ENCODE results near the gene IGSF21. TPM values are rescaled to one million over a fixed set of nuclear protein-coding genes. Genes with fewer than 3 reads are reported as not detected.

The IGSF21 gene
- total RNA-seq, 2 donors from 2014 or later: not detected

GRCh38 chr1:18104546-18105100 is 3.0 kb upstream of the IGSF21 start:
- H3K27ac Mint-ChIP-seq: no peak overlapping the region
- H3K4me3 Mint-ChIP-seq: no peak overlapping the region
- ATAC-seq (no peak), DNase-seq (ENCODE audit: low spot score) (no peak)
- peaks cover 5 to 9% of the 10 kb centered on the region in 2 donors for H3K4me1 Mint-ChIP-seq (ENCODE audit: low read depth in 2 of 2)
- H3K36me3 Mint-ChIP-seq: peaks cover 6% of the 10 kb centered on the region
- peaks cover 35 to 47% of the 10 kb centered on the region in 2 donors for H3K27me3 Mint-ChIP-seq
- H3K9me3 Mint-ChIP-seq: no peaks in the 10 kb centered on the region

DNA sequence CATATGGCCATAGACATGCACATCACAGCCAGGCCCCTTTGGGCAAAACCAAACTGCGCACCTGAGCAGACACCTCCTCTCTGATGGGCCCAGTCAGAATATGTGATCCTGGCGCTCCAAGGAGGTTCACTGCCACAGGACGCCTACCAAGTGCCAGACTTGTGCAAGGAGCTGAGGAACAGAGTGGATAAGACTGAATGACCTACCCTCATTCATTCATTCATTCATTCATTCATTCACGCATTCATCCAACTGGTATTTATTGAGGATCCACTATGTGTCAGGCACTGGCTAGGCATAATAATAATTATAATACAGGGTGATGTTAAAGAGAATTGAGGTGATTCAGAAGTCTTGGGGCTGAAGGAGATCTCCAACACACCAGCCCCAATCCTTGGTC is 2.4 kb upstream of the IGSF21 start:
- Mint-ChIP-seq H3K4me3 (no peak overlapping the region), H3K27ac (no peak overlapping the region), H3K27me3 (peaks cover 37 to 47% of the 10 kb centered on the region in 2 donors), H3K9me3 (no peaks in the 10 kb centered on the region), H3K36me3 (peaks cover 6% of the 10 kb centered on the region), H3K4me1 (ENCODE audit: low read depth in 2 of 2) (peaks cover 5 to 9% of the 10 kb centered on the region in 2 donors)
- DNase-seq (ENCODE audit: low spot score) (no peak), ATAC-seq (no peak)

GRCh38 chr1:18108299-18109057 is 880 bp downstream of the IGSF21 start:
- H3K4me3 Mint-ChIP-seq: no peak overlapping the region
- peaks cover 40 to 50% of the 10 kb centered on the region in 2 donors for H3K27me3 Mint-ChIP-seq
- H3K9me3 Mint-ChIP-seq: no peaks in the 10 kb centered on the region
- peaks cover 6% of the 10 kb centered on the region for H3K36me3 Mint-ChIP-seq
- no peak overlapping the region for H3K27ac Mint-ChIP-seq
- DNase-seq (ENCODE audit: low spot score): no peak
- no peak for ATAC-seq
- peaks cover 9 to 17% of the 10 kb centered on the region in 2 donors for H3K4me1 Mint-ChIP-seq (ENCODE audit: low read depth in 2 of 2)

- no peak overlapping the region for H3K27ac Mint-ChIP-seq
- H3K4me3 Mint-ChIP-seq: no peak overlapping the region
- DNase-seq (ENCODE audit: low spot score) (no peak), ATAC-seq (no peak)
- H3K27me3 Mint-ChIP-seq: peaks cover 36 to 43% of the 10 kb centered on the region in 2 donors
- H3K9me3 Mint-ChIP-seq: no peaks in the 10 kb centered on the region
- H3K4me1 Mint-ChIP-seq (ENCODE audit: low read depth in 2 of 2): peaks cover 9 to 17% of the 10 kb centered on the region in 2 donors
- H3K36me3 Mint-ChIP-seq: peaks cover 6% of the 10 kb centered on the region
Measured at GRCh38 chr1:18109058-18109755, 1.6 kb downstream of the IGSF21 start.

- DNase-seq (ENCODE audit: low spot score): no peak
- Mint-ChIP-seq H3K27ac (no peak overlapping the region), H3K4me3 (no peak overlapping the region)
Measured at GRCh38 chr1:18109756-18110597, 2.4 kb downstream of the IGSF21 start.

DNA sequence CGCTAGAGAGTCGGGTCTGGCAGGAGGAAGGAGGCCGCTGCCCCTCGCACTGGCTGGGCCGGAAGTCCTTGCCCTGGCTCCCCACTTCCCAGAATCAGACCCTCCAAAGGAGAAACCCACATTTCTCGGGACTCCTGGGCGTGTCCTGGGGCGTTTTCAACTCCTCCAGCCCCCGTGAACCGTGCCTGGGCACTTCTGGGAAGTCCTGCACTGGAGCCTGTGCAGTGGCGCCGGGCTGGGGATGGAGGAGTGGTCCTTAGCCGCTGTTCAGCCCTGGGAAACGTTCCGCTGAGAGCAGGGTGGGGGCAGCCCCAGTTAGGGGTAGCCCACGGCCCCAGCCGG is 3.0 kb downstream of the IGSF21 start:
- H3K9me3 Mint-ChIP-seq: no peaks in the 10 kb centered on the region
- H3K4me3 Mint-ChIP-seq: no peak overlapping the region
- peaks cover 9 to 17% of the 10 kb centered on the region in 2 donors for H3K4me1 Mint-ChIP-seq (ENCODE audit: low read depth in 2 of 2)
- DNase-seq (ENCODE audit: low spot score) (no peak), ATAC-seq (peak in 1 of 2 donors; percentile 5)
- peaks cover 41 to 45% of the 10 kb centered on the region in 2 donors for H3K27me3 Mint-ChIP-seq
- H3K27ac Mint-ChIP-seq: no peak overlapping the region
- H3K36me3 Mint-ChIP-seq: peaks cover 6% of the 10 kb centered on the region

More at GRCh38 chr1:18109756-18110597, 2.4 kb downstream of the IGSF21 start:
- Mint-ChIP-seq H3K4me1 (ENCODE audit: low read depth in 2 of 2) (peaks cover 9 to 17% of the 10 kb centered on the region in 2 donors), H3K36me3 (peaks cover 6% of the 10 kb centered on the region), H3K27me3 (peaks cover 39 to 41% of the 10 kb centered on the region in 2 donors), H3K9me3 (no peaks in the 10 kb centered on the region)
- no peak for ATAC-seq

GRCh38 chr1:18110968-18111367 is 3.4 kb downstream of the IGSF21 start:
- DNase-seq (ENCODE audit: low spot score) (no peak), ATAC-seq (no peak)
- no peak overlapping the region for H3K4me3 Mint-ChIP-seq
- no peaks in the 10 kb centered on the region for H3K9me3 Mint-ChIP-seq
- H3K27ac Mint-ChIP-seq: no peak overlapping the region
- peaks cover 6% of the 10 kb centered on the region for H3K36me3 Mint-ChIP-seq
- H3K4me1 Mint-ChIP-seq (ENCODE audit: low read depth in 2 of 2): peaks cover 9 to 17% of the 10 kb centered on the region in 2 donors
- H3K27me3 Mint-ChIP-seq: peaks cover 42 to 48% of the 10 kb centered on the region in 2 donors

DNA sequence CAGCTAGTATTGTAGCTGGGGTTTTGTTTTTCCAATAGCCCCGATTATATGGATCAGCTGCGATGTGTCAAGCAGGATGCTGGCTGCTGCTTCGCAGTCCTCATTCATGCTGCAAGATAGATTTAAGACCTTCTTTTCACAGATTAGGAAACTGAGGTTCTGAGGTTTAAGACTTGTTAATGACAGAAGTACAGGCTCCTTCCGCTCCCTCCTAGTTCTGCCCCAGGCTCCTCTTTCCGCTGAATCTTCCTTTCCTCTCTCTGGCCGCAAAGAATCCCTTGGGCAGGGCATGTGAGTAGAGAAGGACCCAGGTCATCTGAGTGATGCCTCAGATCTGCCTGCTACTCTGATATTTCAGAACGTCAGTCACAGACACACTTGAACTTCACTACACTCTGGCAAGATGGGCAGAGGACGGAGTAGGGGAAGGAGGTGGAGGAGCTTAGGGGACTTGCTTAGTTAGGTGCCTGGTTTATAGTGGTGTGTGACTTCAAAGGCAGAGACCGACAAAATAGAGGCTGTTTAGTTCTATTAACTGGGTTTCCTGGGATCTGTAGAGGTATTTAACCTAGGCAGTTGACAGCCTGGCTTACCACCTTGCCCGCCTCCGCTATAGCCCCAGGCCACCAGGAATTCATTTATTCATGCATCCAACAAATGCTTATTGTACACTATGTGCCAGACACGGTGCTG is 4.2 kb downstream of the IGSF21 start:
- peaks cover 44 to 50% of the 10 kb centered on the region in 2 donors for H3K27me3 Mint-ChIP-seq
- peak overlapping the region; percentile 33 for H3K4me3 Mint-ChIP-seq
- DNase-seq (ENCODE audit: low spot score): no peak
- H3K9me3 Mint-ChIP-seq: no peaks in the 10 kb centered on the region
- H3K4me1 Mint-ChIP-seq (ENCODE audit: low read depth in 2 of 2): peaks cover 9 to 17% of the 10 kb centered on the region in 2 donors
- H3K36me3 Mint-ChIP-seq: peaks cover 6% of the 10 kb centered on the region
- no peak for ATAC-seq
- no peak overlapping the region for H3K27ac Mint-ChIP-seq

GRCh38 chr1:18112611-18113010 is 5.0 kb downstream of the IGSF21 start:
- Mint-ChIP-seq H3K4me3 (no peak overlapping the region), H3K9me3 (no peaks in the 10 kb centered on the region), H3K4me1 (ENCODE audit: low read depth in 2 of 2) (peaks cover 9 to 17% of the 10 kb centered on the region in 2 donors), H3K36me3 (peaks cover 6% of the 10 kb centered on the region), H3K27ac (no peak overlapping the region), H3K27me3 (peaks cover 41 to 52% of the 10 kb centered on the region in 2 donors)
- DNase-seq (ENCODE audit: low spot score): no peak
- no peak for ATAC-seq

GRCh38 chr1:18114726-18115410 is 7.3 kb downstream of the IGSF21 start:
- Mint-ChIP-seq H3K9me3 (no peaks in the 10 kb centered on the region), H3K36me3 (no peaks in the 10 kb centered on the region)

DNA sequence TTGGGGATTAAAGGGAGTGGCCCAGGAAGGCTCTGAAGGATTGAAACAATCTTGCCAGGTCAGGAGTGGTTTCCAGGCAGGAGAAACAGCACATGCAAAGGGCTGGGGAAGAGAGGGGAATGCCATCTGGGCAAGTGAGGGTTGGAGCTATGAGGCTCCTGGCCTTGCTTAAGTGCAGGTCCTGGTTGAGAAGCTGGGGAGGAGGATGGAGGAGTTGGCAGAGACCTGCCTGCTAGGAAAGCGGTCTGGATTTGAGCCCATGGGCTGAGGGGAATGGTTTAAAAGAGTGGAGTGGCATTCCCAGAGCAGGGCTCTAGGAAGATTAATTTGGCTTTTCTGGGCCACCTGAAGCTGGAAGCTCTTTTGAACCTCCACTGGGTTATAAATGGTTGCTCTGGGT is 9.2 kb downstream of the IGSF21 start:
- Mint-ChIP-seq H3K9me3 (no peaks in the 10 kb centered on the region), H3K36me3 (no peaks in the 10 kb centered on the region), H3K4me1 (ENCODE audit: low read depth in 2 of 2) (peaks cover under 1 to 2% of the 10 kb centered on the region in 2 donors), H3K4me3 (no peak overlapping the region), H3K27me3 (peaks cover 35 to 43% of the 10 kb centered on the region in 2 donors), H3K27ac (no peak overlapping the region)
- ATAC-seq (no peak), DNase-seq (ENCODE audit: low spot score) (no peak)

More at GRCh38 chr1:18114726-18115410, 7.3 kb downstream of the IGSF21 start:
- Mint-ChIP-seq H3K27ac (no peak overlapping the region), H3K4me1 (ENCODE audit: low read depth in 2 of 2) (peaks cover 5 to 8% of the 10 kb centered on the region in 2 donors), H3K4me3 (no peak overlapping the region), H3K27me3 (peaks cover 39 to 50% of the 10 kb centered on the region in 2 donors)
- DNase-seq (ENCODE audit: low spot score): no peak
- ATAC-seq: no peak

GRCh38 chr1:18118078-18118477 is 10.5 kb downstream of the IGSF21 start:
- H3K4me1 Mint-ChIP-seq (ENCODE audit: low read depth in 2 of 2): no peaks in the 10 kb centered on the region
- ATAC-seq: no peak
- peaks cover 25 to 31% of the 10 kb centered on the region in 2 donors for H3K27me3 Mint-ChIP-seq
- H3K9me3 Mint-ChIP-seq: no peaks in the 10 kb centered on the region
- no peak overlapping the region for H3K4me3 Mint-ChIP-seq
- no peaks in the 10 kb centered on the region for H3K36me3 Mint-ChIP-seq
- no peak overlapping the region for H3K27ac Mint-ChIP-seq
- no peak for DNase-seq (ENCODE audit: low spot score)
